Left lung (tissue), 10 donors: Measurements from ENCODE around the gene VEPH1. TPM values are rescaled to one million over a fixed set of nuclear protein-coding genes. Genes with fewer than 3 reads are reported as not detected.

ENCODE experiments used
- ATAC-seq: fragments of 200-7000 bp; cut with Tn5 transposase; one replicate; pipeline ENCODE4 v1.9.1; 2020; ENCODE audit warnings: moderate library complexity
- DNase-seq, 4 donors: peaks; one replicate each; pipeline ENCODE4 v3.0.0-alpha.2; 2013 to 2020
- H3K27ac ChIP-seq, 2 donors: fragments of 200-600 bp; sonication (generic) in 1 of 2; one replicate each; pipeline versions ENCODE4 v1.5.0 to v1.8.0; 2020 to 2021
- H3K27me3 ChIP-seq, 2 donors: fragments of 200-600 bp; sonication (generic) in 1 of 2; one replicate each; pipeline versions ENCODE4 v1.5.0 to v1.8.0; 2020 to 2021
- H3K36me3 ChIP-seq, 2 donors: fragments of 200-600 bp; sonication (generic) in 1 of 2; one replicate each; pipeline versions ENCODE4 v1.5.0 to v1.8.0; 2020 to 2021
- H3K4me1 ChIP-seq, 2 donors: fragments of 200-600 bp; one replicate each; pipeline ENCODE4 v1.8.0; 2021
- H3K4me3 ChIP-seq, 2 donors: fragments of 200-600 bp; sonication (generic) in 1 of 2; one replicate each; pipeline versions ENCODE4 v1.5.0 to v1.8.0; 2020 to 2021; ENCODE audit warnings: mild to moderate bottlenecking in 1 of 2
- H3K9me3 ChIP-seq, 2 donors: fragments of 200-600 bp; sonication (generic) in 1 of 2; one replicate each; pipeline versions ENCODE4 v1.5.0 to v1.8.0; 2020 to 2021
- CTCF ChIP-seq, 2 donors: fragments of 200-600 bp; sonication (generic) in 1 of 2; IDR thresholded peaks; one replicate each; pipeline versions ENCODE4 v1.5.0 to v1.8.0; 2021; ENCODE audit warnings: antibody characterized with exemption in 2 of 2
- intact Hi-C, 2 donors: fragments of 100-400 bp; cut with DNase I; formaldehyde crosslinking; loops; one replicate each; pipeline versions ENCODE4 v1.11.2 to v1.14.2; 2022
- polyA plus RNA-seq, 6 donors: library from polyadenylated mRNA; unstranded; fragments of 120-200 nt; gene quantifications; one replicate each; pipeline ENCODE4 v1.2.1, GENCODE V29; 2013; ENCODE audit not compliant: insufficient read length in 6 of 6
- total RNA-seq, 2 donors: library from RNA; stranded (reverse); fragmentation: NEBNext Ultra II Directional; extraction: Animal tissue kit (Norgen Biotek cat#: 25700); gene quantifications; one replicate each; pipeline ENCODE4 v1.2.1, GENCODE V29; 2021
- donor health status: DM: no; HTN: yes; CAD: no.
- donor health status: DM: no; HTN: no; CAD: no.

The VEPH1 gene
- total and polyA plus RNA-seq, 8 donors: 30.4 to 143 (median 42.6) TPM

GRCh38 chr3:157242836-157243235 is 260.4 kb downstream of the VEPH1 start:
- Histone ChIP-seq H3K4me1 (peaks cover 0 to 15% of the 10 kb centered on the region in 2 donors), H3K4me3 (no peak overlapping the region), H3K27ac (no peak overlapping the region), H3K36me3 (no peaks in the 10 kb centered on the region), H3K27me3 (no peaks in the 10 kb centered on the region), H3K9me3 (no peaks in the 10 kb centered on the region)
- TF ChIP-seq CTCF (IDR thresholded peaks at IDR 0.05): no peak
- intact Hi-C loops: no loop called here
- DNase-seq: no peak
- ATAC-seq: no peak

- DNase-seq (no peak), ATAC-seq (no peak)
- no peaks in the 10 kb centered on the region for H3K27me3 ChIP-seq
- H3K4me3 ChIP-seq: no peak overlapping the region
- H3K9me3 ChIP-seq: no peaks in the 10 kb centered on the region
- H3K4me1 ChIP-seq: peaks cover 0 to 15% of the 10 kb centered on the region in 2 donors
- intact Hi-C loops: no loop called here
- TF ChIP-seq CTCF (IDR thresholded peaks at IDR 0.05): no peak
- H3K36me3 ChIP-seq: no peaks in the 10 kb centered on the region
- no peak overlapping the region for H3K27ac ChIP-seq
These were observed 261.6 kb downstream of the VEPH1 start for GRCh38 chr3:157241599-157241998.

- no peaks in the 10 kb centered on the region for H3K36me3 ChIP-seq
- no peaks in the 10 kb centered on the region for H3K9me3 ChIP-seq
- peak overlapping the region in 1 of 2 donors; percentile 16 for H3K27ac ChIP-seq
- peaks cover 0 to 15% of the 10 kb centered on the region in 2 donors for H3K4me1 ChIP-seq
- no peaks in the 10 kb centered on the region for H3K27me3 ChIP-seq
- intact Hi-C loops: no loop called here
- H3K4me3 ChIP-seq: no peak overlapping the region
- TF ChIP-seq CTCF (IDR thresholded peaks at IDR 0.05): no peak
- ATAC-seq: no peak
- no peak for DNase-seq
These were observed 262.8 kb downstream of the VEPH1 start for GRCh38 chr3:157240408-157240807.

- H3K27me3 ChIP-seq: no peaks in the 10 kb centered on the region
- no peak overlapping the region for H3K27ac ChIP-seq
- intact Hi-C loops: no loop called here
- DNase-seq (peak in 3 of 4 donors; percentile 40 to 80 (median 67)), ATAC-seq (peak; percentile 99)
- peaks cover 0 to 15% of the 10 kb centered on the region in 2 donors for H3K4me1 ChIP-seq
- H3K9me3 ChIP-seq: no peaks in the 10 kb centered on the region
- peak; percentile 69 for TF ChIP-seq CTCF (IDR thresholded peaks at IDR 0.05)
- H3K4me3 ChIP-seq: no peak overlapping the region
- no peaks in the 10 kb centered on the region for H3K36me3 ChIP-seq
These were observed 264.0 kb downstream of the VEPH1 start for GRCh38 chr3:157239082-157239704.

GRCh38 chr3:157238457-157238856 is 264.8 kb downstream of the VEPH1 start:
- no peak overlapping the region for H3K27ac ChIP-seq
- no peak for TF ChIP-seq CTCF (IDR thresholded peaks at IDR 0.05)
- intact Hi-C loops: no loop called here
- peaks cover 0 to 15% of the 10 kb centered on the region in 2 donors for H3K4me1 ChIP-seq
- DNase-seq (no peak), ATAC-seq (no peak)
- H3K36me3 ChIP-seq: no peaks in the 10 kb centered on the region
- H3K27me3 ChIP-seq: no peaks in the 10 kb centered on the region
- no peak overlapping the region for H3K4me3 ChIP-seq
- no peaks in the 10 kb centered on the region for H3K9me3 ChIP-seq
